Mesothelial cell of epicardium (in vitro differentiated cells): Measurements from ENCODE around the gene POLE. TPM values are rescaled to one million over a fixed set of nuclear protein-coding genes. Genes with fewer than 3 reads are reported as not detected.

Experiments used
- DNase-seq, 2 experiments: peaks; one replicate each; pipeline ENCODE4 v3.0.0; 2021; ENCODE audit warnings: low spot score in 2 of 2; ENCODE audit not compliant: unreplicated experiment in 2 of 2
- H3K27ac Mint-ChIP-seq: 2 replicates; pipeline ENCODE4 v1.8.0; 2021; ENCODE audit warnings: mixed read lengths
- H3K27me3 Mint-ChIP-seq: 2 replicates; pipeline ENCODE4 v1.8.0; 2021; ENCODE audit warnings: low read depth, mixed read lengths
- H3K36me3 Mint-ChIP-seq: 2 replicates; pipeline ENCODE4 v1.8.0; 2021; ENCODE audit warnings: mixed read lengths
- H3K4me1 Mint-ChIP-seq: 2 replicates; pipeline ENCODE4 v1.8.0; 2021; ENCODE audit warnings: mixed read lengths
- H3K4me3 Mint-ChIP-seq: 2 replicates; pipeline ENCODE4 v1.8.0; 2021; ENCODE audit warnings: mild to moderate bottlenecking, moderate library complexity, mixed read lengths
- H3K9me3 Mint-ChIP-seq: 2 replicates; pipeline ENCODE4 v1.8.0; 2021; ENCODE audit warnings: mixed read lengths
- CTCF ChIP-seq: fragments of 200-600 bp; sonication (generic); IDR thresholded peaks from one replicate; pipeline ENCODE4 v1.5.0; 2021; ENCODE audit warnings: antibody characterized with exemption; ENCODE audit not compliant: unreplicated experiment
- microRNA-seq: library from miRNA; unstranded; fragments of <30 nt; microRNA quantifications from one replicate; pipeline ENCODE4 v1.2.0, GENCODE V29; 2021; ENCODE audit warnings: inconsistent platforms, mixed read lengths
- total RNA-seq: library from RNA; stranded (reverse); gene quantifications from 3 replicates; pipeline ENCODE4 v1.2.1, GENCODE V29; 2021

POLE gene
- total RNA-seq, 1 donor from 2014 or later, result 124 TPM

- H3K27ac Mint-ChIP-seq, result no peak overlapping the region
- no peaks in the 10 kb centered on the region for H3K9me3 Mint-ChIP-seq
- no peaks in the 10 kb centered on the region for H3K4me1 Mint-ChIP-seq
- no peak for DNase-seq
- H3K27me3 Mint-ChIP-seq, result no peaks in the 10 kb centered on the region
- H3K4me3 Mint-ChIP-seq, result no peak overlapping the region
- H3K36me3 Mint-ChIP-seq, result peaks cover 16% of the 10 kb centered on the region
- TF ChIP-seq CTCF, result no peak
Measured at GRCh38 chr12:132574271-132574996, 112.7 kb downstream of the POLE start.

Small RNA genes lying within 50 kb of the gene (microRNA-seq; reads per million reads assigned to microRNA genes)
- gene MIR6763, result not detected

Other genes with a start within 250 kb of the POLE start
- gene FBRSL1, start 197.2 kb downstream of the POLE start, total RNA-seq, result 109 to 119 TPM (median 115 TPM) in 3 replicates
- not detected in 3 replicates for gene LRCOL1, start 76.8 kb downstream of the POLE start, total RNA-seq
- 7.3 to 8.7 TPM (median 8.6 TPM) in 3 replicates for gene P2RX2, start 68.6 kb downstream of the POLE start, total RNA-seq
- 23.6 to 25.2 TPM (median 25.0 TPM) in 3 replicates for gene PXMP2, start 245 bp upstream of the POLE start, total RNA-seq
- gene PGAM5, start 23.5 kb upstream of the POLE start, total RNA-seq, result 23.5 to 26.6 TPM (median 24.5 TPM) in 3 replicates
- 89.8 to 98.9 TPM (median 93.8 TPM) in 3 replicates for gene ANKLE2, start 74.5 kb upstream of the POLE start, total RNA-seq
- gene GOLGA3, start 141.5 kb upstream of the POLE start, total RNA-seq, result 62.0 to 63.8 TPM (median 62.2 TPM) in 3 replicates
- 41.3 to 52.9 TPM (median 47.7 TPM) in 3 replicates for gene CHFR, start 200.3 kb upstream of the POLE start, total RNA-seq